GM12864 (cell line): ENCODE measurements around the gene HP1BP3.

ENCODE experiments used
- DNase-seq: peaks from one replicate; pipeline ENCODE4 v3.0.0-alpha.2; 2011; ENCODE audit warnings: low read depth
- H3K4me3 ChIP-seq: 2 replicates; pipeline ENCODE4 v1.5.1; 2011; ENCODE audit warnings: mild to moderate bottlenecking, low read depth, low read length, control low read depth
- CTCF ChIP-seq: IDR thresholded peaks from 2 replicates; pipeline ENCODE4 v1.5.1; 2011; ENCODE audit warnings: low read depth, mild to moderate bottlenecking, moderate library complexity, low read length, control low read depth, inconsistent platforms; ENCODE audit errors: missing control alignments

Gene HP1BP3

GRCh38 chr1:20787029-20787839 lies at the start of gene HP1BP3:
Gene HP1BP3, minus strand, starts transcription at chr1:20787307. Its CDS starts 6,867 bp downstream, at chr1:20780440.
- DNase-seq, result peak; percentile 33
- no peak for TF ChIP-seq CTCF
- H3K4me3 ChIP-seq, result peak within 1 kb of the TSS; percentile 78

- DNase-seq, result no peak
- no peak overlapping the region for H3K4me3 ChIP-seq
- no peak for TF ChIP-seq CTCF
These were observed 49.1 kb upstream of the HP1BP3 start for GRCh38 chr1:20836230-20836629.

GRCh38 chr1:20834780-20835179 lies 47.7 kb upstream of the HP1BP3 start:
- no peak overlapping the region for H3K4me3 ChIP-seq
- no peak for TF ChIP-seq CTCF
- DNase-seq, result no peak

GRCh38 chr1:20834192-20834591 lies 47.1 kb upstream of the HP1BP3 start:
- H3K4me3 ChIP-seq, result no peak overlapping the region
- TF ChIP-seq CTCF, result no peak
- no peak for DNase-seq

GRCh38 chr1:20830378-20830777 lies 43.3 kb upstream of the HP1BP3 start:
- H3K4me3 ChIP-seq, result no peak overlapping the region
- no peak for DNase-seq
- no peak for TF ChIP-seq CTCF

GRCh38 chr1:20829946-20830345 lies 42.8 kb upstream of the HP1BP3 start:
- H3K4me3 ChIP-seq, result no peak overlapping the region
- no peak for DNase-seq
- TF ChIP-seq CTCF, result no peak

- H3K4me3 ChIP-seq, result no peak overlapping the region
- DNase-seq, result no peak
- TF ChIP-seq CTCF, result no peak
These were observed 42.4 kb upstream of the HP1BP3 start for GRCh38 chr1:20829531-20829930.
